NCI-H748 treated with DMSO at 0.1 percent for 48 hours (cell line): ENCODE data around the gene PLEKHG5.

Experiments used
- DNase-seq: peaks from one replicate; lab custom pipeline; 2025; lab: John Stamatoyannopoulos, UW

The PLEKHG5 gene

DNA sequence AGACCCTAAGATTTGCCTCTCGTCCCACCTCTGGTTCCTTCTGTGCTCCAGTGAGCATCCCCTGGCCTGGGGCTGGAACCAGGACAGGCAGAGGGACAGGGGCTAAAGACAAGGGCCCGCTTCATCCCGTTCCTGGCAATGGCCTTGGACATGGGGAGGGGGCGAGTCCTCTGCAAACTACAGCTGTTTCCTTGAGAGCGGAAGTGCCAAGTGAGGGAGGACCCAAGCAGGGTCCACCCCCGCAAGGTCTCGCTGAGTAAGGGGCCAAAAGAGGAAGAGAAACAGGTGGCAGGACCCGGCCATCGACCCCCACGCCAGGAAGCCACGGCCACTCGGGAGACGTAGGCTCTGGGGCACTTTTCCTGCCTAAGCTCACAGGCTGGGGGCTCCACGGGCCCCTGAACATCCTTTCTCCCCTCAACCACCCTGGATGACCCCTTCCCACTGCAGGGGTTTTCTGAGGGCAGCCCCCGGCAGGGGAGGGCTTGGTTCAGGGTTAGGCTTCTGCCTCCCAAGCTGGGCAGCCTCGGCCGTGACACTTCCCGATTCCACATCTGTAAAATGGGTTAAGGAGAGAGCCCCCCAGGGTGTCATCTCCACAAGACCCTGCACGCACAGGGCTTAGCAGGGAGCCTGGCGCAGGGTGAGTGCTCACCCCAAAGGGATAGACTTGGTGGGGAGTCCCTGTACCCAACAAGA lies 17.9 kb upstream of the PLEKHG5 start:
- no peak for DNase-seq

DNA sequence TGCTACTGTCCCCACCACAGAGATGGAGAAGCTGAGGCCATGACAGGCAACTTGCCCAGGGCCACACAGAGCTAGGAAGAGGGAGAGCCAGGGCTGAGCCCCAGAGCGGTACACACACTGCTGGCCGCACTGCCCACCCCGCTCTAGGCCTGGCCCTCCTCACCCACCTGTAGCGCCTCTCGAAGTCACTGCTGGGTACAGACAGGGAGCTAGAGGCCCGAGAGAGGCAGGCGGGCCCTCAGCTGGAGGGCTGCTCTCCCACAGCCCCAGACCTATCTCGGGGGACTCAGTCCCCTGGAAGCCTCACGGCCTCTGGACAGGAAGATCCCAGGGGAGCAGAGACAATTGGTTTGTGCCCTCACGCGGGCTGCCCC lies 17.3 kb upstream of the PLEKHG5 start:
- no peak for DNase-seq

DNA sequence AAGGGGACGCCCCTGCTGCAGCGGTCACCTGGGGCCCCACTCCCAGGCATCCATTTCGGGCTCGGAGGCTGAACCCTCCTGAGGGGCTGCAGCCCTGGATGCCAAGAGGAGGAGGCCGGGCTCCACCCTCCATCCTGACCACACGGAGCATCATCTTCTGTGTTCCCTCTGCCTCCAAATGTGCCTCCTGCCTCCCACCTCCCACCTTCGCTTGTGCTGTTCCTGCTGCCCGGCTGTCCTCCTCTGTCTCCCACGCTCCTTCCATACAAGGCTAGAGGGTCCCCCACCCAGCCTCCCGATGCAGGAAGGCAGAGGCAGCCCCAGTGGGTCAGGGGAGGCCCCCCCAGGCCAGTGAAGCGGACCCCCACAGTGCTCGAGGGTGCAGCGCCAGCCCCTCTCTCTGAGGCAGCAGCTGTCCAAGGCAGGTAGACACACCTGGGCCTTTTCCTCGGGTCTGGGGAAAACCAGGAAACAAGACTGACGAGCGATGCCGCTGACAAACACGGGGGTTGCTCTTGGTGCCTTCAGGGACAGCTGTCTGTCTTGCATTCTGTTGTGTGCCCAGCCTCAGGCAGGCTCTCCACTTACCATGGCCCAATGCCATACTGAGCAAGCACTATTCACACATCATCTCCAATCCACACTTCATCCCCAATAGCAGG lies 16.8 kb upstream of the PLEKHG5 start:
- DNase-seq: no peak

DNA sequence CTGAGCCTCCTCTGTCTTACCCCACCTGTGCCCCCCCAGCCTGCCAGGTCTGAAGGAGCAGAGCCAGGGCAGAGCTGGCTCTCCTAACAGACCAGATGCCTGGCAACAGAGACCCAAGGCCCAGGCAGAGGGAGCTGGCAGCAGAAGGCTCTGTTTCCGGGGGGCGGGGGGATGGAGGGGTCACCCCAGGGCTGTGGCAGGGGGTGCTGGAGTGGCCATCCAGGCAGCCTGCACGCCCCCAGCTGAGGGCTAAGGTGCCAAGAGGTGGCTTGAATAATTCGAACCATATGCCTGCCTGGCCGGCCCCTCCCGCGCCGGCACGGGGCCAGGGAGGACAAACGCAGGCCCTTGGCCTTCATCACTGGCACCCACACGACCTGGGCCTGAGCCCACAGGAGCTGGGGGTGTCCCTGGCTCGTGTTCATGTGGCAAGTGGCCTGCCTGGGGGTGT lies 16.0 kb upstream of the PLEKHG5 start:
- no peak for DNase-seq

DNA sequence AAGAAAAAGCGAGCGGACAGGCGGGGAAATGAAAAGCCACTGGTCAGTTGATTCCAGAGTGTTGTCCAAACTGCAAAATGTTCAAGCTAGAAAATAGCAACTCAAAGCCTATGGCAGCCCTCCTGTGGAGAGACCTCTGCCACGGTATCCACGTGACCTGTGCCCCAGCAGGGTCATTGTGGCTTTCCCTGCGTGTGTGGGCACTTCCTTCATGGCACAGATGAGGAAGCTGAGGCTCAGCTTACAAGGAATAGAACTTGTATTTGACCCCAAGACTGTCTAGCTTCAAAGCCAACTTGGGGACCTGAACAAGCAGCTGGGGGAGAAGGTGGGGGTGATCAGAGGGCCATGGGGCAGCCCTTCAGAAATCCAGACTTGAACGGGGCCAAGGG lies 15.6 kb upstream of the PLEKHG5 start:
- no peak for DNase-seq

DNA sequence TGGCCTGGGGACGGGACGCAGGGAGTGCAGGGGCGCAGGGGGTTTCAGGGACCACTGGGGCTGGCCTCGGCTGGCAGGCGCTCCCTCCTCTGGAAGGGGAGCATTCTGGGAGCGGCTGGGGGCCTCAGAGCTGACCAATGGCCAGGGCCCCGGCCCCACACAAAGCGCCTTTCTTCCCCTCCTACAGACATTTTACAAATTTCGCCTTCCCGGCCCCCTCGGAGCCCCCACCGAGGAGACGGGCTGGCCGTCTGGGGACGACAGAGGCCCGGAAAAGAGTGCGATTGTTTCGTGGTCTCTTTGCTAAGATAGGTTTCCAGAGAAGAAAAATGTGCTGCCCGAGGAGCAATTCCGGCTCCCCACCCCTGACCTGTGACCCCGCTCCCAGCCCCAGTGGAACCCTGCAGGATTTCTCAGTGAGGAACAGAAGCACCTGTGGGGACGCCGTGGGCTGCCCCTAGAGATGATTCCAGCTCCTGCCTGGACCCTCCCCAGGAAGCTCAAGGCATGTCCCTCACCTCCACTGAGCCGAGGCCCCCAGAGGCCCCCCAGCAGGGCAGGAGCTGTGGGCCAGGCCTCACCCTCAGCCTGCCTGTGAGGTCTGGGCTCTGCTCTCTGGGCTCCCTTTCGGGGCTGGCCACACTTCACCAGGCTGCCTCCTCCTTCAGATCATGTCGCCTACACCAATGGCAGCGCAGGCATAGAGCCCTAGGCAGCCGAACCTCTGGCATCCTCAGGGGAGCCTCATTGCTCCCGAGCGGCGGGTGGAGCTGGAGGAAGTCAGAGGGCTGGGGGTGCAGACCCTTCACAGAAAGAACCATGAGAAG lies 15.0 kb upstream of the PLEKHG5 start:
- no peak for DNase-seq

DNA sequence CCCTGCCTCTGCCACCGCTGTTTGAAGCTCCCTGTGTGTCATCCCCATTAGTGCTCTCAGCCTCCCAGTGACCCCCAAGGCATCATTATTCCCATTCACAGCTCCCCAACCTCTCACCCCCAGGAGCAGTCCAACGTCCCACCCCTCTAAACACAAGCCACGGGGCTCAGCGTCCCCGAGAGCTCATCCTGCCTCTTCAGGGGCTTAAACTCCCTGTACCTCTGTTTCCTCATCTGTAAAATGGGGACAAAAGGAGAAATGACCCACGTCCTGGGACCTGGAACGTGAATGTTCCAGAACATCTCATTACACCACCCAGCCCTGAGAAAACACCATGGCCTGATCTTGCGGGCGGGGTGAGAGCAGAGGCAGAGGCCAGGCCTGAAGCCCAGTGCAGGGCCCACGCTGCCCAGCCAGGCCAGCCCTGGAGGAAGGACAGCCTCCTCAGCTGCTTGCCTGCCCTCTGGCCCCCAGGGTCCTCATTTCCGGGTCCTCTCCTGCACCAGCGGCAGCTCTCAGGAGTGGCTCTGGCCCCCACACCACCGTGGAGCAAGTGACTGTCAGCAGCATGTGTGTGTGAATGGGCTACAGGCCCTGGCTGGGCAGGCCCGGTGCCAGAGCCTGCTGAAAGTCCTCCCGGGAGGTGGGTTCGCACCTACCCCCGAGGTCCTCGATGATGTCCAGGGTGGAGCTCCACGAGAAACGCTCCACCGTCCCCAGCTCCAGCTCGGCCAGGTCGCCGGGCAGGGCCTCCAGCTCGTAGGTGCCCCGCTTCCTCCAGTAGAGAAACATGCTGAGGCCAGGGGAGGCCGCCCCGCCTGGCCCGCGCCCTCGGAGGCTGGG lies 14.1 kb upstream of the PLEKHG5 start:
- no peak for DNase-seq

DNA sequence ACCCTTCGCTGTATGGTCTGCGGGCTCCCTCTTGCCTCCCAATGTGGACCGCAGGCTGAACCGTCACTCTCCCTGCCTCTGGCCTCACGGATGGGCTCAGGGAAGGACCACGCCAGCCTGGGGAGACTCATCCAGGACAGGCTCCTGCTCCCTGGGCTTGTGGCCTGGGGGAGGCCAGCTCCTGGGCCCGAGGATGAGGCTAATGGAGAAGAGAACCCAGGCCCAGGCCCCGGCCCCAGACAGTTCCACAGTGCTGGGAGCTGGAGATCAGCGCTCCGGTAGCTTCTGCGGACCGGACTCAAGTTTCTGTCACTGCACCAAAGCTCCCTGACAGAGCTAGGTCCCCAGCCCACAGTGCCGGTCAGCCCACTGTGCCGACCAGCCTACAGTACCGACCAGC lies 13.4 kb upstream of the PLEKHG5 start:
- no peak for DNase-seq

DNA sequence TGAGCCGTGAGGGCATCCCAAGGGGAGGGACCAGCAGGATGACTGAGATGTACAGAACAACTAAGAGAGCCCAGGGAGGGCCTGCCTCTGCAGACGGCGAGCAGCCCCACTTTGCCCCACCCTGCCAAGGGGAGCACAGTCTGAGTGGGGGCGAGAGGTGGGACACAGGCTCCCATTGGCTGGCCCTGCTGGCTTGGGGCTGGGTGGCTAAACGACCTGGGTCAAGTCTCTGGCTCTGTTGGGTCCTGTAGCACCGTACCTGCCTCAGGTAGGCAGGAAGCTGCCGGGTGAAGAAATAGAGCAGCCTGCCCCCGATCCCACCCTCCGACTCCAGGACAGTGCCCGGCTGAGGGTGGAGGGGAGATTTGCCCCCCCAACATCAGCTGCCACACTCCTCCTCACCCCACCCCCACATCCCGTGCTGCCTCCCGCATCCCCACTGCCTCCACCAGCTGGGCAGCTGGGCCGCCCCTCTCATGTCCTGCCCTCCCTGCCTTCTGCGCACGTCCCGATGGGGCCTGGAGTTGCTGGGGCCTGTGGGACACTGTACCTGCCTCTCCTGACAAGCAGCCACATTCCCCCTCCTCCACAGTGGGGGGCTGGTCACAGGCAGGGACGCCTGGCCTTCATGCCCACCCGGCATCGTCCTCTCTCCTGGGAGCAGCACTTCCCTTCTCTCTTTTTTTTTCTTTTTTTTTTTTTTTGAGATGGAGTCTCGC lies 12.6 kb upstream of the PLEKHG5 start:
- DNase-seq: no peak

DNA sequence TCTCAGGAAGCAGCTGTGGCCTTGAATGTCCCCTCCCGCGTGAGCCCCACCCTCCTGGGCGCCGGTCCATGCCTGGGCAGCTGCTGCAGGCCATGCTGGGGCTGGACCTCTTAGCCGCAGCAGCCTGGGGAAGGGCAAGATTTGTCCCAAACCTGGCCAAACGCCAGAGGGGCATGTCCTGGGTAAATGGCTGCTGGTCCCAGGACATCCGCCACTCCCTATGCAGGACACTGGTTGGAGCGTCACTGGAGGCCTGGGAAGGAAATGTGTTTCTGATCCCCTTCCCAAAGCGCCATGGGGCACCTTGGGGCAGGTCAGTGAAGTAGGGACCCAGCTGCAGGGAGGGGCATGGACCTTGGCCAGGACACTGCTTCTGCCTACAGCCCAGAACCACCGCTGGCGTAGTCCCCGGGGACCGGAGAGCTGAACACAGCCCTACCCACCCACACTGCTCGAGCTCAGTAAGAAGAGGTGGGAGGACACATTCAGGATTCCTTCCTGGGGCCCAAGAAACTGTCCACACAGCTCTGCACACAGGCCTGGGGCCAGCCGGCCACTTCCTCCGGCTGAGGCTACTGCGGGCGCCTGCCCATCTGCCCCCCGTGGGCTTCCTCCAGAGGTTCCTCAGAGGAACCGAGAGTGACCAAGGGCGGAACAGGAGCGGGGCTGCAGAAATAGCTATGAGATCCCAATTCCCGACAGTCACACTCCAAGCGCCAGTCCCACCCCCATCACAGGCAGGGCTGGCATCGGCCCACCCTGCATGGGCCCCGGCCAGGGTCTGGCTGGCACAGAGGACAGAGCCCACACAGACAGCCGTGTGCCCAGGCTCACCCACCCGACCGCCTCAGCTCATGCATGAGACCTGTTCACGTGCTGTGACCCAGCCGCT lies 10.8 kb upstream of the PLEKHG5 start:
- no peak for DNase-seq

DNA sequence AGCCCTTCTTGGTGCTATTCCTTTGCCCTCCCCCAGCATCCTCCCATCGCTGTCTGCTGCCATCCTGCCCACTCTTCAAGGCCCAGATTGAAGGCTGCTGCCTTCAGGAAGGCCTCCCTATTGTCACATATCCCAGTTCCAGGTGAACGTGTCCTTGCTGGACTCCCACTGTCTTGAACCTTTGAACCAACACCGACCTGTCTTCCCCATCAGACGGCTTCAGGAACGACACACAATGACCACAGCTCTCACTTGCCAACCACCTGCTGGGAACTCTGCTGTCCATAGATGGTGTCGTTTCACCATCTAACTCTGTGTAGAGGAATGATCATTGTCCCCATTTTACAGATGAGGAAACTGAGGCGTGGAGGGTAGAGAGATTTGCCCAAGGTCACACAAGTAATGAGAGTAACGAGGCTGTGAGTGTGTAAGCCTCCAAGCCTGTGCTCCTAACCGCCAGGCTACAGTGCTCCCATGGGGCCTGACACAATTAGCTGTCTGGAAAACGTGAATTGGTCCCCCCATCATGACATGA lies 9.9 kb upstream of the PLEKHG5 start:
- DNase-seq: no peak

DNA sequence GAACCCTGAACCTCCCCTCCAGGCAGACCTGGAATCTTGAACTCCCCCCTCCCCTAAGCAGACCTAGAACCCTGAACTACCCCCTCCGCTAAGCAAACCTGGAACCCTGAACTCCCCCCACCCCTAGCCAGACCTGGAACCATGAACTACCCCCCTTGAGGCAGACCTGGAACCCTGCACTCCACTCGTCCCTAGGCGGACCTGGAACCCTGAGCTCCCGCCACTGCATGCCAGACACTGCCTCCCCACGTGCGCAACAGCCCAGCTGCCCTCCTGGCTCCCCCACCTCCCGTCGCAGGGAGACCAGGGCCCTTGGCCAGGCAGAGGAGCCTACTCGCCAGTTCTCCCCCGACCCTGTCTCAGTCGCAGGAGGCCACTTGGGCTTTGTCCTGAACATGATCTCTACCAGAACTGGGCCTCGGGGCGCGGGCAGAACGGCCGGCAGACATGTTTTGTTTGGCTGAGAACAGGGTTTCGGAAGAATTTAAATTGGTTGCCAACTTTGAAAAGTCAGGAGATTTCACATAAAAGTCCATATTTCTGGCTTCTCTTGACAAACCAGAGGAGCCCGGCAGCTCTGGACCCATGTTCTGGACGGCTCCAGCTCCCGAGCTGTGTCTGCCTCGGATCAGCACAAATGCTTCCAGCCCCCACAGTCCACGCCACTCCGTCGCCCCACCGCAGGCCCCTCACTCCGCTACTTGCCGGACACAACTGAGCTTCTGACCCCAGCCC lies 9.2 kb upstream of the PLEKHG5 start:
- DNase-seq: no peak

DNA sequence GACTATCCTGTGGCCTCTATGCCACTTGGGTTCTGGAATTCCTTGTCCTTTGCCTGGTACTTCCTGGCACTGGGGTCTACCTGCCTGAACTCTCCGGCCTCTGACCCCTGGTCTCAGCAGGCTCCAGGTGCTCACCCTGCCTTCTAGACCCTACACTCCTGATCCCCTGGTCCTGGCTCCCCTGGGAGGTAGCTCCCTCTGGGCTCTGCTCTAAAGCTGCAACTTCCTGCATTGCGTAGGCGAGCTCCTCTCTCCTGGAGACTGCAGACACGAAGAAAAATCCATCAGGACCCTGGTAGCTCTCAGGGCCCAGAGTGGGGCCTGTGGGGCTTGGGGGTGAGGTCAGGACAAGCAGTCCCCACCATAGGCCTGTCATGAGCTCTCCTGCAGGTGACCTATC lies 7.8 kb upstream of the PLEKHG5 start:
- DNase-seq: no peak

DNA sequence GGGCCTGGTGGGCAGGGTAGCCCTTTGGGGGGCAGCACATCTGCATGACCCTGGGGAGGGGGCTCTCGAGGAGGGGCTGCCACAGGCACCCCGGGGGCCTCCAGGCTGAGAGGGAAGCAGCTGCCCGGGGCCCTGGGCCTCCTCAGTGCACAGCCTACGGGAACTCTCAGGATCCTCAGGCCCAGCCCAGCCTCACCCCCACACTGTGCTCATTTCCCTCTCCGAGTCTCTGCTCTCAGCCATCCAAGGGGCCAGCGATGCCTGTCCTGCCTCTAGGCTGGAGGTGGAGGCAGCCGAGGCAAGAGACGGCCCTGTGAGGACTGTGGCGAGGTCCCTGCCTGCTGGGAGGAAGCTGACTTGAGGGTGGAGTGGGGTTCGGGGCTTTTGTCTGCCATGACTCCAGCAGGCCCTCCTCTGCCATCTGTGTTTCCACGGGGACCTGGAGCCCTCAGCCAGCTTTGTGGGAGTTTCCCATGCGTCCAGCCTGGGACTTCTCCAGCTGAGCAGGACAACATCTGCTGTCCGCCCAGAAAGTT lies 7.2 kb upstream of the PLEKHG5 start:
- DNase-seq: no peak

DNA sequence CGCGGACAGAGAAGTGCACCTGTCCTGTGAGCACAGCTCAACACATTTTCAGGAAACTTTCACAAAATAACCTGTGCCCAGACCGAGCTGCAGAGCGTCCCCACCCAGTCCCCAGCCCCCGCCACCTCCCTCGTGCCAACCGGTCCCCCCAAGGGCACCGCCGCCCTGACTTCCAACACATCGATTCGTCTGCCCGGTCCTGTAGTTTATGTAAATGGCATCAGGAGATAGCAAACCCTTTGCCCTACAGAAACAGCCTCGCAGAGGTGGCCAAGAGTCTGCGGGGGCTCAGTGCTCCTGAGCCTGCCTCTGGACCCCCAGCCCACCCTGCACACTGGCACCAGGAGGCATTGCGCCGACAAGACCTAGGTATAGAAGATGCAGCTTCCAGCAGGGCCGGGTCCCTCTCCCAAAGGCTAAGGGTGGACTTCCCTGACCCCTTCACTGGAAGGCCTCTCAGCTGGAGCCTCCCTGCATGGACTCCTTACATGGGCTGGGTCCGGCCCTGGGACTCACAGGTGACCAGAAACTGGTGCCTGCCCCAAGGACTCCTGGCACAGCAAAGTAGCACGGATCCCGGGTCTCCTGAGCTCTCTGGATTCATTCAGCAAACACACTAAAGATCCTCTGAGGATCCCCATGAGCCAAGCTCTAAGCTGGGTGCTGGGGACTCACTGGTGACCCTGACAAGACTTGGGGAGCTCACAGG lies 6.6 kb upstream of the PLEKHG5 start:
- no peak for DNase-seq

DNA sequence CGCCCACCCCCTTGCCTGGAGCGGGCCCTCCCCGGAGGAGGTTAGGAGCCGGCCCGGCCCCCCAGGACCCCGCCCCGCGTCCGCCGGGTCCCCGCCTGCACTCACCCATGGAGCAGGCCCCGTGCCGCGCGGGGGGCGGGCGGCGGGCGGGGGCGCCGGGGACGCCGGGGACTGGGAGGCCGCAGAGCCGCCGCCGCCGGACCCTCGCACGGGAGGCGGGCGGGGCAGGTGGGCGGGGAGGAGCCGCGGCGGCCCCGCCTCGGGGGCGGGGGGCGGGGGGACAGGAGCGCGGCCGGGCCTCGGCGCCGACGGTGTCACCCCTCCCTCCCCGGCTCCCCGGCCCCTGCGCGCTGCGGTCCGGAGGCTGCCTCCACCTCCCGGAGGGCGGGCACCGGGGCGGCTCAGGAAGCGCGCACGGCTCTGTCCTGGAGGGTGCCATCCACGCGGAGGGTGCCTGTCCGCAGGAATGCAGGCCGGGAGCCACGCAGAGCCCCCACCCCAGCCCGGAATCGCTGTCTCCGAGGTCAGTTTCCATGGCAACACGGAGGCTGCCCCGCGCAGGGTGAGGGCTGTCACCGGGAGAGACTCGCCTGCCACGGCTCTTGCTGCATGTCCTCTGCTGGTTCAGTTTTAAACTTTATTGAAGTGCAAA lies 5.9 kb upstream of the PLEKHG5 start:
- peak; percentile 10 for DNase-seq

DNA sequence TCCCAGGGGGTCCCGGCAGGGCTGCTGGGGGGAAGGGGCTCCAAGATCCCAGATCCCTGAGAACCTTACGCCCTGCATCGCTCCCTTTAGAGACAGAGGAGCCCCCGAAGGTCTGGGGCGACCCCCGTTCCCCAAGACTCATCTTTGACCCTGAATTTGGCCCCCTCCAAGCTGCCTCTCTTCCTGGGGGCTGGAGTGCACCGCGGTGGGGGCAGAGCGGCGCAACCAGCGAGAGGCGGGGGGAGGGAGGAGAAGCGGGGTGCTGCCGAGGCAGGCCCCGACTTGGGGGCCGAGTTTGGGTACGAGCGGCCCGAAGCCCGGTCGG lies 5.4 kb upstream of the PLEKHG5 start:
- no peak for DNase-seq

DNA sequence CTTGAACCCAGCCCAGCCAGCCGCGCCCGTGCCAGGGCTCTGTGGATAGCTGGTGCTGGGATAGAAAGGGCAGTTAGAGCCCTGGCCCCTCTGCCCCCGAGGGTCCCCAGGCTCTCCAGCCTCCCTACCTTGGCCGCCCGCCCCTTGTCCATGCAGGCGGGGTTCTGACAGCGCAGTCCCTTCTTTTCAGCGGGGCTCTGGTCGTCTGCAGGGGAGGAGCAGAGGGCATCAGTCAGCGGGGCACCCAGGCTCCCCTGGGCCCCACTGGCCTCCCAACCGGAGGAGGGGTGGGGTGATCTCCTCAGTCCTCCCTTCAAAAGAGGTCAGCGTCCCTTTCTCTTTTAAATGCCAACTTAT lies 4.9 kb upstream of the PLEKHG5 start:
- DNase-seq: no peak
